Left ventricle myocardium inferior (tissue), 1 donor: ENCODE results near the gene KMT5C. TPM values are rescaled to one million over a fixed set of nuclear protein-coding genes. Genes with fewer than 3 reads are reported as not detected.

Experiments used
- DNase-seq: peaks from one replicate; pipeline ENCODE4 v3.0.0-alpha.2; 2020
- H3K27ac ChIP-seq: fragments of 200-600 bp; replicated peaks from 2 replicates; pipeline ENCODE4 v1.8.0; 2021
- H3K27me3 ChIP-seq: fragments of 200-600 bp; 2 replicates; pipeline ENCODE4 v1.8.0; 2021; ENCODE audit warnings: low read depth
- H3K36me3 ChIP-seq: fragments of 200-600 bp; 2 replicates; pipeline ENCODE4 v1.8.0; 2021
- H3K4me1 ChIP-seq: fragments of 200-600 bp; 2 replicates; pipeline ENCODE4 v1.8.0; 2021
- H3K4me3 ChIP-seq: fragments of 200-600 bp; 2 replicates; pipeline ENCODE4 v1.8.0; 2021; ENCODE audit warnings: mild to moderate bottlenecking, moderate library complexity
- H3K9me3 ChIP-seq: fragments of 200-600 bp; replicated peaks from 2 replicates; pipeline ENCODE4 v1.8.0; 2021
- intact Hi-C: fragments of 100-400 bp; cut with micrococcal nuclease; formaldehyde crosslinking; loops from one replicate; pipeline ENCODE4 v1.11.0; 2022
- long read RNA-seq: library from polyadenylated mRNA; unstranded; transcript quantifications from one replicate; pipeline ENCODE4 v2.0.0, GENCODE V29; 2021
- total RNA-seq: library from RNA; stranded (reverse); fragmentation: NEBNext Ultra II Directional; extraction: Animal tissue kit (Norgen Biotek cat#: 25700); gene quantifications from one replicate; pipeline ENCODE4 v1.2.1, GENCODE V29; 2021
- TF ChIP-seq, protein P1 (sequence below): fragments of 200-600 bp; IDR thresholded peaks from 2 replicates; pipeline ENCODE4 v1.8.0; 2021; ENCODE audit warnings: antibody characterized with exemption, mild to moderate bottlenecking, borderline replicate concordance
- donor health status: DM: no; HTN: yes; CAD: no; lungs with severe emphysema.

Gene KMT5C
- total RNA-seq = 5.1 TPM
- long read RNA-seq, partial matches to known transcripts = 1 of 5 reads
- long read RNA-seq, other reads (novel, unspliced or antisense) = 2 of 5 reads

GRCh38 chr19:55339105-55339888 is at the start of gene KMT5C:
Gene KMT5C (plus strand): TSS chr19:55339876. CDS start chr19:55341937, 2,061 bp downstream.
- Histone ChIP-seq H3K9me3 (no peaks in the 10 kb centered on the region), H3K27ac (peak within 1 kb of the TSS; percentile 91), H3K4me3 (peak within 1 kb of the TSS; percentile 75), H3K27me3 (peaks cover 8% of the 10 kb centered on the region), H3K4me1 (peaks cover 28% of the 10 kb centered on the region), H3K36me3 (peaks cover 23% of the 10 kb centered on the region)
- TF ChIP-seq, protein P1, sequence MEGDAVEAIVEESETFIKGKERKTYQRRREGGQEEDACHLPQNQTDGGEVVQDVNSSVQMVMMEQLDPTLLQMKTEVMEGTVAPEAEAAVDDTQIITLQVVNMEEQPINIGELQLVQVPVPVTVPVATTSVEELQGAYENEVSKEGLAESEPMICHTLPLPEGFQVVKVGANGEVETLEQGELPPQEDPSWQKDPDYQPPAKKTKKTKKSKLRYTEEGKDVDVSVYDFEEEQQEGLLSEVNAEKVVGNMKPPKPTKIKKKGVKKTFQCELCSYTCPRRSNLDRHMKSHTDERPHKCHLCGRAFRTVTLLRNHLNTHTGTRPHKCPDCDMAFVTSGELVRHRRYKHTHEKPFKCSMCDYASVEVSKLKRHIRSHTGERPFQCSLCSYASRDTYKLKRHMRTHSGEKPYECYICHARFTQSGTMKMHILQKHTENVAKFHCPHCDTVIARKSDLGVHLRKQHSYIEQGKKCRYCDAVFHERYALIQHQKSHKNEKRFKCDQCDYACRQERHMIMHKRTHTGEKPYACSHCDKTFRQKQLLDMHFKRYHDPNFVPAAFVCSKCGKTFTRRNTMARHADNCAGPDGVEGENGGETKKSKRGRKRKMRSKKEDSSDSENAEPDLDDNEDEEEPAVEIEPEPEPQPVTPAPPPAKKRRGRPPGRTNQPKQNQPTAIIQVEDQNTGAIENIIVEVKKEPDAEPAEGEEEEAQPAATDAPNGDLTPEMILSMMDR = peak; percentile 68
- intact Hi-C loops = no loop called here
- DNase-seq = peak; percentile 100

GRCh38 chr19:55297267-55297666 is 42.4 kb upstream of the KMT5C start:
- Histone ChIP-seq H3K27me3 (no peaks in the 10 kb centered on the region), H3K9me3 (no peaks in the 10 kb centered on the region), H3K4me3 (no peak overlapping the region), H3K27ac (no peak overlapping the region), H3K4me1 (peaks cover 4% of the 10 kb centered on the region), H3K36me3 (peaks cover 10% of the 10 kb centered on the region)
- TF ChIP-seq, protein P1 = no peak
- intact Hi-C loops = no loop called here
- no peak for DNase-seq

- Histone ChIP-seq H3K4me3 (no peak overlapping the region), H3K27ac (no peak overlapping the region), H3K9me3 (no peaks in the 10 kb centered on the region), H3K36me3 (peaks cover 3% of the 10 kb centered on the region), H3K4me1 (peaks cover 4% of the 10 kb centered on the region), H3K27me3 (no peaks in the 10 kb centered on the region)
- DNase-seq = no peak
- TF ChIP-seq, protein P1 = no peak
- intact Hi-C loops = no loop called here
Observed at GRCh38 chr19:55299991-55300390, 39.7 kb upstream of the KMT5C start.

- Histone ChIP-seq H3K4me3 (no peak overlapping the region), H3K27me3 (no peaks in the 10 kb centered on the region), H3K27ac (no peak overlapping the region), H3K4me1 (peaks cover 4% of the 10 kb centered on the region), H3K9me3 (no peaks in the 10 kb centered on the region), H3K36me3 (no peaks in the 10 kb centered on the region)
- intact Hi-C loops = no loop called here
- TF ChIP-seq, protein P1 = no peak
- DNase-seq = no peak
Observed at GRCh38 chr19:55300886-55301458, 38.7 kb upstream of the KMT5C start.

DNA sequence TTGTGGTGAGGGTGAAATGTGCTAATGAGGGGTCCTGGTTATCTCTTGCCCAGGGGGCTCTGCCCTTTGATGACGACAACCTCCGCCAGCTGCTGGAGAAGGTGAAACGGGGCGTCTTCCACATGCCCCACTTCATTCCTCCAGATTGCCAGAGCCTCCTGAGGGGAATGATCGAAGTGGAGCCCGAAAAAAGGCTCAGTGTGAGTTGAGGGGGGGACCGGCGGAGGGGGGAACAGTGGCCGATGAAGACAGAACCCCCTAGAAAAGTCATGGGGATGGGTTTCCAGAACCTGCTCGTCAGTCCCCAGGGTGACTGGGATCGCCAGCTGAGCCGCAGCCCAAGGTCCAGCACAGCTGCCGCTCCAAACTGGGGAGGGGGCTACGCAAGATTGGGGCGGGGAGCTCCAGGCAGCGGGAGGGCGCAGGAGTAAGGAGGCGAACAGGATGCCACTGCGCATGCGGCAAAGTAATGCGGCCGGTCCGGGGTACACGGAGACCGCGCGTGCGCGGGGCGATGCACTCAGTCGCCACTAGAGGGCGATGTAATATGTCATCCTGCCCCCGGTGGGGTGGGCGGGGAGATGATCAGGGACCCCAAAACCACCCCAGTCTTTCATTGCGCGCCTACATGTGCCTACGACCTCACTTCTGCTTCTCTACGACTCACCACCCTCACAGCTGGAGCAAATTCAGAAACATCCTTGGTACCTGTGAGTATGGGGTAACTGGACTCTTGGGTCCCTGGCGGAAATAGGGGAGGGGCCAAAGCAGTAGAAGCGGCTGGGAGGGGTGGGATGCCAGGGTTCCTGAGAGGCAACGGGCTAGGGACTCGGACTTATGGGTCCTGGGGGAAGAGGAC is 38.0 kb upstream of the KMT5C start:
- H3K36me3 ChIP-seq = no peaks in the 10 kb centered on the region

More for the DNA sequence above, 38.0 kb upstream of the KMT5C start:
- H3K4me3 ChIP-seq = peak overlapping the region; percentile 61
- no peaks in the 10 kb centered on the region for H3K9me3 ChIP-seq
- peak; percentile 87 for DNase-seq
- H3K27ac ChIP-seq = no peak overlapping the region
- intact Hi-C loops = no loop called here
- H3K27me3 ChIP-seq = no peaks in the 10 kb centered on the region
- H3K4me1 ChIP-seq = peaks cover 4% of the 10 kb centered on the region
- TF ChIP-seq, protein P1 = peak; percentile 99
